Measurements from ENCODE around the gene AGFG2.
A peak's percentile ranks its signal among the peaks of the same experiment; 100 is the strongest.

Gene AGFG2

GRCh38 chr7:100611983-100612729 lies 73.2 kb downstream of the AGFG2 start, which contains the start of gene MOSPD3:
MOSPD3 (plus strand) TSS chr7:100612540; CDS start chr7:100612792, 252 bp downstream.
- peak within 1 kb of the TSS; percentile 69 for H3K4me3 ChIP-seq (ENCODE audit: low read length)
- TF ChIP-seq EZH2phosphoT487 (IDR thresholded peaks at IDR 0.05; ENCODE audit: low read length) (no peak), EZH2 (optimal IDR thresholded peaks at IDR 0.05; ENCODE audit: low read depth, low read length) (no peak)
- TF ChIP-seq, protein P1, sequence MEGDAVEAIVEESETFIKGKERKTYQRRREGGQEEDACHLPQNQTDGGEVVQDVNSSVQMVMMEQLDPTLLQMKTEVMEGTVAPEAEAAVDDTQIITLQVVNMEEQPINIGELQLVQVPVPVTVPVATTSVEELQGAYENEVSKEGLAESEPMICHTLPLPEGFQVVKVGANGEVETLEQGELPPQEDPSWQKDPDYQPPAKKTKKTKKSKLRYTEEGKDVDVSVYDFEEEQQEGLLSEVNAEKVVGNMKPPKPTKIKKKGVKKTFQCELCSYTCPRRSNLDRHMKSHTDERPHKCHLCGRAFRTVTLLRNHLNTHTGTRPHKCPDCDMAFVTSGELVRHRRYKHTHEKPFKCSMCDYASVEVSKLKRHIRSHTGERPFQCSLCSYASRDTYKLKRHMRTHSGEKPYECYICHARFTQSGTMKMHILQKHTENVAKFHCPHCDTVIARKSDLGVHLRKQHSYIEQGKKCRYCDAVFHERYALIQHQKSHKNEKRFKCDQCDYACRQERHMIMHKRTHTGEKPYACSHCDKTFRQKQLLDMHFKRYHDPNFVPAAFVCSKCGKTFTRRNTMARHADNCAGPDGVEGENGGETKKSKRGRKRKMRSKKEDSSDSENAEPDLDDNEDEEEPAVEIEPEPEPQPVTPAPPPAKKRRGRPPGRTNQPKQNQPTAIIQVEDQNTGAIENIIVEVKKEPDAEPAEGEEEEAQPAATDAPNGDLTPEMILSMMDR (IDR thresholded peaks at IDR 0.05; ENCODE audit: low read length) = no peak
- H3K9ac ChIP-seq (ENCODE audit: low read length) = peak within 1 kb of the TSS; percentile 73
- no peaks in the 10 kb centered on the region for H3K36me3 ChIP-seq (replicated peaks; ENCODE audit: insufficient read depth, low read length)
- peak within 1 kb of the TSS; percentile 76 for H3K27ac ChIP-seq (ENCODE audit: low read length)
- peak within 1 kb of the TSS; percentile 96 for H3K4me2 ChIP-seq (ENCODE audit: low read depth, low read length)
- no peaks in the 10 kb centered on the region for H4K20me1 ChIP-seq (ENCODE audit: insufficient read depth, low read length)
- peak; percentile 100 for DNase-seq
- peaks cover 79% of the 10 kb centered on the region for H3K27me3 ChIP-seq (replicated peaks; ENCODE audit: insufficient read depth, low read length)
- no peaks in the 10 kb centered on the region for H3K4me1 ChIP-seq (ENCODE audit: low read length)
- no peaks in the 10 kb centered on the region for H3K79me2 ChIP-seq (ENCODE audit: low read length)
- peak within 1 kb of the TSS; percentile 59 for H2AFZ ChIP-seq (ENCODE audit: low read length)
- peaks cover 4% of the 10 kb centered on the region; the same call in 1 of the 2 replicates for H3F3A ChIP-seq (ENCODE audit: insufficient read depth, low read length)
- no peaks in the 10 kb centered on the region for H3K9me2 ChIP-seq (replicated peaks; ENCODE audit: insufficient read depth, low read length)
- no peaks in the 10 kb centered on the region for H3K9me3 ChIP-seq (replicated peaks; ENCODE audit: insufficient read depth, low read length)

DNA sequence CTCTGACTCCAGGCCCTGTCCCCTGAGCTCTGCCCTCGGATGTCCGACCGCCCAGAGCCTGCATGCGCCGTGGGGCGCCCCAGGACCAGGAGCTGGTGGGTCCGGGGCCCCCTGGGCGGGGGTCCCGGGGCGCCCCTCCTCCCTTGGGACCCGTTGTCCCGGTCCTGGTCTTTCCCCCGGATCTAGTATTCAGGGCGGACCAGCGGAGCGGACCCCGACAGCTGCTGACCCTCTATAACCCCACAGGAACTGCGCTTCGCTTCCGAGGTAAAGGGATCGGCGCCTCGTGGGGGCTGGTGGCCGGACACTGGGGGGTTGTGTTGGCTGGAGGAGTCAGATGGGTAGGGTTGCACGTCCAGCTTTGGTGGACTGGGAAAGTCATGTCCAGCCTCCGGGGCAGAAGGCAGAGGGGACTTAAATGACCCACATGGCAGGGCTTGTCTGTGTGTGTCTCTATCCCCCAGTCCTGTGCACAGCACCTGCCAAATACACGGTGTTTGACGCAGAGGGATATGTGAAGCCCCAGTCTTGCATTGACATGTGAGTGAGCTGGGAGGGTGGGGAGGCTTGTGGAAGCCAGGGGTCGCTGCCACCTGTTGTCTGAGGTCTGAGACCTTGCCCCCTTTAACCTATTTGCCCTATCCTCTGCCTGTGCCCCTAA lies 73.9 kb downstream of the AGFG2 start:
- Histone ChIP-seq H3K27ac (ENCODE audit: low read length) (no peak overlapping the region), H3K36me3 (replicated peaks; ENCODE audit: insufficient read depth, low read length) (no peaks in the 10 kb centered on the region), H2AFZ (ENCODE audit: low read length) (peak overlapping the region; percentile 59), H3K9me2 (replicated peaks; ENCODE audit: insufficient read depth, low read length) (no peaks in the 10 kb centered on the region), H4K20me1 (ENCODE audit: insufficient read depth, low read length) (no peaks in the 10 kb centered on the region), H3K27me3 (replicated peaks; ENCODE audit: insufficient read depth, low read length) (peaks cover 79% of the 10 kb centered on the region), H3K4me3 (ENCODE audit: low read length) (peak overlapping the region; percentile 69), H3F3A (ENCODE audit: insufficient read depth, low read length) (peaks cover 4% of the 10 kb centered on the region; the same call in 1 of the 2 replicates), H3K9me3 (replicated peaks; ENCODE audit: insufficient read depth, low read length) (no peaks in the 10 kb centered on the region), H3K4me1 (ENCODE audit: low read length) (no peaks in the 10 kb centered on the region), H3K79me2 (ENCODE audit: low read length) (no peaks in the 10 kb centered on the region), H3K4me2 (ENCODE audit: low read depth, low read length) (peak overlapping the region; percentile 96), H3K9ac (ENCODE audit: low read length) (peak overlapping the region; percentile 73; the same call in 1 of the 2 replicates)
- TF ChIP-seq EZH2 (optimal IDR thresholded peaks at IDR 0.05; ENCODE audit: low read depth, low read length) (no peak), EZH2phosphoT487 (IDR thresholded peaks at IDR 0.05; ENCODE audit: low read length) (no peak)
- TF ChIP-seq, protein P1 (IDR thresholded peaks at IDR 0.05; ENCODE audit: low read length) = no peak
- no peak for DNase-seq

DNA sequence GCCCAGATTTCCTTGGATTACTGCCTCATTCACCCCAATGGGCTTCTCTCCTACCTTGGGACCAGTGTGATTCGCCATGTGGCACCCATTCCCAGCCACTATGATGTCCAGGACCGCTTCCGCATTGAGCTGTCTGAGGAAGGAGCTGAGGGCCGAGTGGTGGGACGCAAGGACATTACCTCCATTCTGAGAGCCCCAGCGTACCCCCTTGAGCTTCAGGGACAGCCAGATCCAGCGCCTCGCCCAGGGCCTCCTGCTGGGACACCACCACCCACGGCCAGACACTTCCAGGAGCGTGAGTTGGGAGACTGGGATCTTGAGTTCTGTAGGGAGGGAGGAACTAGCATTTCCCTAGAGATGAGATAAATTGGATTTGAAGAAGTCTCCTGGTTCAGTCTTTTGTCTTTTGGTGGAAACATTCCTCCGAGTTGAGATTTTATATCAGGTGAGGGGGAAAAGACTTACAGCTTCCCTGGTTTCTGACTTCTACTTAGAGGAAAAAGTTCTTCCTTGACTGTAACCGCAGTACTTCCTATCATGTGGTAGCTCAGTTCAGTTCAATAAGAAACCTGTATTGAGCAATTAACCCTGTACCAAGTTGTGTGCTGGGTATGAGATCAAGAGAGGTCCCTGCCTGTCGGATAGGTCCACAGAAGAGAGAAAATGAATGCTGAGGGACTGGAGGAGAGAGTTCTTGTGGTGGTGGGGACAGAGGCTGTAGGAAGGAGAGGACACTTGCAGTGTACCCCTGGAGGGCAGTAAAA lies 74.6 kb downstream of the AGFG2 start:
- DNase-seq = no peak
- Histone ChIP-seq H3K9ac (ENCODE audit: low read length) (no peak overlapping the region), H3K9me2 (replicated peaks; ENCODE audit: insufficient read depth, low read length) (no peaks in the 10 kb centered on the region), H3K4me3 (ENCODE audit: low read length) (no peak overlapping the region), H3K4me2 (ENCODE audit: low read depth, low read length) (no peak overlapping the region), H3K27ac (ENCODE audit: low read length) (no peak overlapping the region), H3K27me3 (replicated peaks; ENCODE audit: insufficient read depth, low read length) (peaks cover 79% of the 10 kb centered on the region), H3F3A (ENCODE audit: insufficient read depth, low read length) (peaks cover 4% of the 10 kb centered on the region; the same call in 1 of the 2 replicates), H3K4me1 (ENCODE audit: low read length) (no peaks in the 10 kb centered on the region), H3K36me3 (replicated peaks; ENCODE audit: insufficient read depth, low read length) (no peaks in the 10 kb centered on the region), H2AFZ (ENCODE audit: low read length) (no peak overlapping the region), H4K20me1 (ENCODE audit: insufficient read depth, low read length) (no peaks in the 10 kb centered on the region), H3K9me3 (replicated peaks; ENCODE audit: insufficient read depth, low read length) (no peaks in the 10 kb centered on the region), H3K79me2 (ENCODE audit: low read length) (no peaks in the 10 kb centered on the region)
- TF ChIP-seq EZH2 (optimal IDR thresholded peaks at IDR 0.05; ENCODE audit: low read depth, low read length) (no peak), EZH2phosphoT487 (IDR thresholded peaks at IDR 0.05; ENCODE audit: low read length) (no peak)
- TF ChIP-seq, protein P1 (IDR thresholded peaks at IDR 0.05; ENCODE audit: low read length) = no peak
